Endothelial cell of umbilical vein (primary cell): ENCODE results near the gene MRPL42. TPM values are rescaled to one million over a fixed set of nuclear protein-coding genes. Genes with fewer than 3 reads are reported as not detected.

Experiments
- BruUV-seq: library from RNA; stranded (reverse); fragments of 400-500 nt; replicated peaks from 2 replicates; lab custom pipeline; 2021; lab: Mats Ljungman, UMichigan
- CTCF ChIA-PET: fragments of 300-600, 350-600 bp; sonication (Branson Sonifier 250); formaldehyde crosslinking; loops from one replicate; lab custom pipeline; 2021; ENCODE audit warnings: antibody characterized with exemption, inconsistent platforms; lab: Charles Lee
- POLR2A ChIA-PET: fragments of 300-600, 350-600 bp; sonication (Branson Sonifier 250); formaldehyde crosslinking; loops from one replicate; lab custom pipeline; 2021; ENCODE audit warnings: antibody characterized with exemption, inconsistent platforms; lab: Charles Lee
- DNase-seq: peaks from one replicate; pipeline ENCODE4 v3.0.0-alpha.2; 2011; ENCODE audit warnings: low read depth, low spot score
- FAIRE-seq: peaks from 2 replicates; lab custom pipeline; 2011; peaks lifted over from hg19 to GRCh38; lab: Jason Lieb, UNC
- H2AFZ ChIP-seq: 2 replicates; pipeline ENCODE4 v1.6.0; 2012; ENCODE audit warnings: low read depth, low read length, control low read depth, inconsistent platforms
- H3K27ac ChIP-seq: 2 replicates; pipeline ENCODE4 v1.5.1; 2011; ENCODE audit warnings: low read depth, mild to moderate bottlenecking, control low read depth, low read length, moderate library complexity; ENCODE audit not compliant: insufficient read depth
- H3K27me3 ChIP-seq, 2 experiments: 2 replicates each; pipeline versions ENCODE4 v1.6.0 to v1.6.1; 2011; ENCODE audit warnings: low read length in 2 of 2, mixed read lengths in 1 of 2; ENCODE audit not compliant: control insufficient read depth in 2 of 2, insufficient read depth in 2 of 2
- H3K36me3 ChIP-seq, 2 experiments: 2 replicates in 1 of 2; 3 replicates in 1 of 2; pipeline ENCODE4 v1.5.1; 2011; ENCODE audit warnings: low read length in 2 of 2, mild to moderate bottlenecking in 1 of 2, moderate library complexity in 1 of 2; ENCODE audit not compliant: control insufficient read depth in 2 of 2, insufficient read depth in 2 of 2; ENCODE audit errors: extremely low read depth in 1 of 2
- H3K4me1 ChIP-seq: 3 replicates; pipeline ENCODE4 v1.5.1; 2011; ENCODE audit warnings: mild to moderate bottlenecking, low read length; ENCODE audit not compliant: control insufficient read depth, insufficient read depth; ENCODE audit errors: extremely low read depth
- H3K4me2 ChIP-seq: 2 replicates; pipeline ENCODE4 v1.6.1; 2011; ENCODE audit warnings: low read length, control low read depth, mixed read lengths; ENCODE audit not compliant: insufficient read depth
- H3K4me3 ChIP-seq, 3 experiments: fragments of 200-600 bp in 1 of 3; sonication (generic), shearing (Covaris generic) in 1 of 3; replicated peaks in 1 of 3; 2 replicates each; pipeline ENCODE4 v1.5.1; 2011 to 2016; ENCODE audit warnings: control low read depth in 3 of 3, low read length in 3 of 3, mild to moderate bottlenecking in 2 of 3, inconsistent platforms in 1 of 3, low read depth in 1 of 3, moderate library complexity in 1 of 3; ENCODE audit not compliant: insufficient read depth in 1 of 3
- H3K79me2 ChIP-seq: 2 replicates; pipeline ENCODE4 v1.6.0; 2012; ENCODE audit warnings: low read length, inconsistent platforms; ENCODE audit not compliant: control insufficient read depth, insufficient read depth
- H3K9ac ChIP-seq: replicated peaks from 2 replicates; pipeline ENCODE3; 2011; ENCODE audit warnings: low read length, control low read depth; ENCODE audit not compliant: insufficient read depth; ENCODE audit errors: extremely low read depth
- H3K9me1 ChIP-seq: replicated peaks from 3 replicates; pipeline ENCODE4 v1.6.0; 2011; ENCODE audit warnings: mild to moderate bottlenecking, low read length; ENCODE audit not compliant: control insufficient read depth, insufficient read depth; ENCODE audit errors: extremely low read depth
- H3K9me3 ChIP-seq: replicated peaks from 2 replicates; pipeline ENCODE4 v1.5.1; 2012; ENCODE audit warnings: low read length, inconsistent platforms; ENCODE audit not compliant: control insufficient read depth, insufficient read depth
- H4K20me1 ChIP-seq: replicated peaks from 2 replicates; pipeline ENCODE3; 2011; ENCODE audit warnings: mild to moderate bottlenecking, low read length; ENCODE audit not compliant: control insufficient read depth, insufficient read depth; ENCODE audit errors: extremely low read depth
- EZH2 ChIP-seq: IDR thresholded peaks from 2 replicates; pipeline ENCODE4 v1.6.1; 2012; ENCODE audit warnings: borderline replicate concordance, low read depth, mild to moderate bottlenecking, moderate library complexity, low read length, inconsistent platforms; ENCODE audit not compliant: severe bottlenecking
- FOS ChIP-seq: IDR thresholded peaks from 2 replicates; pipeline ENCODE4 v1.6.1; 2011; ENCODE audit warnings: mild to moderate bottlenecking, low read length, moderate library complexity, borderline replicate concordance; ENCODE audit not compliant: insufficient read depth
- JUN ChIP-seq: IDR thresholded peaks from 2 replicates; pipeline ENCODE4 v1.6.1; 2011; ENCODE audit warnings: borderline replicate concordance, low read depth; ENCODE audit not compliant: insufficient read length, insufficient read depth
- MYC ChIP-seq: IDR thresholded peaks from one replicate; pipeline ENCODE4 v1.6.1; 2011; ENCODE audit warnings: mild to moderate bottlenecking, low read depth, low read length
- POLR2A ChIP-seq: IDR thresholded peaks from 2 replicates; pipeline ENCODE4 v1.6.1; 2012; ENCODE audit warnings: low read depth, mild to moderate bottlenecking, control low read depth, low read length
- POLR2AphosphoS5 ChIP-seq: IDR thresholded peaks from 2 replicates; pipeline ENCODE4 v1.6.1; 2012; ENCODE audit warnings: low read depth, mild to moderate bottlenecking, control low read depth, low read length, moderate library complexity; ENCODE audit not compliant: insufficient read depth
- dilution Hi-C: fragments of 300-500 bp; cut with MboI; formaldehyde crosslinking; loops from one replicate; pipeline ENCODE4 v1.15.0; 2019; ENCODE audit warnings: low sequenced_read_pairs; ENCODE audit not compliant: extremely low pct_ligation_motif_present
- intact Hi-C: fragments of 100-400 bp; cut with micrococcal nuclease; formaldehyde crosslinking; loops from one replicate; pipeline ENCODE4 v1.10.0; 2022
- polyA plus RNA-seq, 4 experiments: library from polyadenylated mRNA; depleted of rRNA in 3 of 4; stranded (reverse) in 3 of 4; unstranded in 1 of 4; fragments of >200 nt; gene quantifications; 2 replicates each; pipeline versions ENCODE4 v1.2.1 to v1.2.3, GENCODE V29; 2011 to 2012; ENCODE audit warnings: missing spikeins in 1 of 4
- total RNA-seq: library from RNA; stranded (reverse); gene quantifications from 2 replicates; pipeline ENCODE4 v1.2.3, GENCODE V29; 2021

MRPL42 gene
- total and polyA plus RNA-seq, 2 donors (not counting 3 experiments of a cell fraction or from before 2014, with no cell fraction given), result 38.5 to 61.2 TPM

DNA sequence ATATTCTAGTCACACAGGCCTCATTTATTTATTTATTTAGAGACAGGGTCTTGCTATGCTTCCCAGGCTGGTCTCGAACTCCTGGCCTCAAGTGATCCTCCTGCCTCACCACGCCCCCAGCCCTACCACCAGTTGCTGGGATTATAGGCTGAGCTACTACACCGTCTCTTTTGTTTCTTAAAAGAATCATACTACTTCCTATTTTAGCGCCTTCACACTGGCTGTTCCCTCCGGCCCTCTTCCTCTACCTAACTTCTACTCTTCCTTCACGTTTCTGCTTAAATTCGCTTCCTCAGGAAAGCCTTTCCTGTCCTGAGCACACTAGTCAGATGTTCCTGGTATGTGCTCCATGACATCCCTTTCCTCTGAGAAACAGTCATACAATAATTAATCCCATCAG lies 6.4 kb upstream of the MRPL42 start:
- intact Hi-C loops (no loop called here), dilution Hi-C loops (no loop called here)
- Histone ChIP-seq H3K27me3 (no peaks in the 10 kb centered on the region), H3K79me2 (no peaks in the 10 kb centered on the region), H4K20me1 (no peaks in the 10 kb centered on the region), H3K4me3 (no peak overlapping the region), H3K9me3 (no peaks in the 10 kb centered on the region), H3K36me3 (no peaks in the 10 kb centered on the region), H3K4me1 (no peaks in the 10 kb centered on the region), H2AFZ (no peak overlapping the region), H3K9ac (no peak overlapping the region), H3K9me1 (no peaks in the 10 kb centered on the region), H3K27ac (no peak overlapping the region), H3K4me2 (no peak overlapping the region)
- no TSS peak for BruUV-seq
- no peak for TF ChIP-seq JUN
- ChIA-PET POLR2A (no interaction called here), CTCF (interaction anchor here (1.0 to 1.9 kb wide), 2 partner anchors 41 to 641 kb away, joined by 3 to 6 read pairs; no protein-coding TSS in a partner anchor)
- FAIRE-seq, result no peak
- no peak for DNase-seq

GRCh38 chr12:93461503-93461902 lies 5.8 kb upstream of the MRPL42 start:
- BruUV-seq, result no TSS peak
- no peak overlapping the region for H3K4me3 ChIP-seq
- H3K4me2 ChIP-seq, result no peak overlapping the region
- DNase-seq, result no peak
- FAIRE-seq, result no peak
- CTCF ChIA-PET, result interaction anchor here (0.6 to 1.9 kb wide), 2 partner anchors 11 to 41 kb away, joined by 3 to 6 read pairs; no protein-coding TSS in a partner anchor
- no peaks in the 10 kb centered on the region for H3K27me3 ChIP-seq
- H3K9ac ChIP-seq, result no peak overlapping the region
- H3K27ac ChIP-seq, result no peak overlapping the region
- intact Hi-C loops (no loop called here), dilution Hi-C loops (no loop called here)
- H3K4me1 ChIP-seq, result no peaks in the 10 kb centered on the region
- no peaks in the 10 kb centered on the region for H3K9me1 ChIP-seq
- POLR2A ChIA-PET, result interaction anchor here (0.7 kb wide), 1 partner anchor 161 kb away, joined by 3 read pairs; no protein-coding TSS in a partner anchor
- no peaks in the 10 kb centered on the region for H3K9me3 ChIP-seq
- H3K36me3 ChIP-seq, result no peaks in the 10 kb centered on the region
- H4K20me1 ChIP-seq, result no peaks in the 10 kb centered on the region
- H2AFZ ChIP-seq, result no peak overlapping the region
- no peaks in the 10 kb centered on the region for H3K79me2 ChIP-seq
- TF ChIP-seq POLR2A (no peak), EZH2 (no peak), MYC (no peak), POLR2AphosphoS5 (no peak), FOS (no peak), JUN (no peak)
